ENCODE measurements around the gene RSPO4.

GRCh38 chr20:963795-964194 lies 38.3 kb downstream of the RSPO4 start:
- TF ChIP-seq POLR2A (IDR thresholded peaks at IDR 0.05; ENCODE audit: low read length) (no peak), GATA1 (IDR thresholded peaks at IDR 0.05; ENCODE audit: low read depth, low read length) (no peak)
